K562 (cell line): ENCODE results near the gene NFS1. TPM values are rescaled to one million over a fixed set of nuclear protein-coding genes. Genes with fewer than 3 reads are reported as not detected.

Experiments used
- ARID3B ChIP-seq: fragments of 250-450 bp; sonication (Bioruptor Pico); IDR thresholded peaks from 2 replicates; pipeline ENCODE4 v1.4.0; 2020; ENCODE audit warnings: borderline replicate concordance
- BCOR ChIP-seq: fragments of 450-650 bp; IDR thresholded peaks from 2 replicates; pipeline ENCODE4 v1.6.1; 2016
- CBFA2T3 ChIP-seq: fragments of 450-650 bp; IDR thresholded peaks from 2 replicates; pipeline ENCODE4 v1.6.1; 2017
- CREBBP ChIP-seq: IDR thresholded peaks from one replicate; pipeline ENCODE4 v1.6.1; 2012; ENCODE audit warnings: low read depth, mild to moderate bottlenecking, control low read depth, inconsistent platforms, low read length
- E2F4 ChIP-seq: sonication (generic); formaldehyde crosslinking; IDR thresholded peaks from 2 replicates; pipeline ENCODE4 v1.8.0; 2022; ENCODE audit warnings: mild to moderate bottlenecking, low read depth, missing genetic modification reagents
- HMG20A ChIP-seq: fragments of 450-650 bp; formaldehyde crosslinking; conservative IDR thresholded peaks from 2 replicates; pipeline ENCODE4 v1.4.0; 2020; ENCODE audit warnings: mild to moderate bottlenecking, mixed read lengths
- KAT2B ChIP-seq: IDR thresholded peaks from one replicate; pipeline ENCODE4 v1.6.1; 2012; ENCODE audit warnings: low read depth, mild to moderate bottlenecking, control low read depth, inconsistent platforms, low read length, moderate library complexity
- KDM4B ChIP-seq, 2 experiments: fragments of 450-650 bp in 1 of 2; sonication (generic) in 1 of 2; IDR thresholded peaks; 2 replicates each; pipeline ENCODE4 v1.6.1; 2016 to 2017; ENCODE audit warnings: borderline replicate concordance in 2 of 2, antibody characterized with exemption in 1 of 2, low read depth in 1 of 2, mild to moderate bottlenecking in 1 of 2
- MAFF ChIP-seq: IDR thresholded peaks from 2 replicates; pipeline ENCODE4 v1.6.1; 2012; ENCODE audit warnings: low read length, improper control_type of control experiment
- MCM5 ChIP-seq: fragments of 450-650 bp; IDR thresholded peaks from 2 replicates; pipeline ENCODE4 v1.6.1; 2016; ENCODE audit warnings: low read depth
- NFRKB ChIP-seq: fragments of 450-650 bp; IDR thresholded peaks from 2 replicates; pipeline ENCODE4 v1.6.1; 2016; ENCODE audit warnings: low read depth
- PHB ChIP-seq: fragments of 250-450 bp; sonication (Bioruptor Pico); IDR thresholded peaks from 2 replicates; pipeline ENCODE4 v1.5.0; 2021
- POLR3G ChIP-seq: IDR thresholded peaks from 2 replicates; pipeline ENCODE4 v1.6.1; 2011; ENCODE audit not compliant: insufficient read length, insufficient replicate concordance; ENCODE audit errors: extremely low read depth
- RHOXF2B ChIP-seq: fragments of 250-450 bp; sonication (Bioruptor Pico); conservative IDR thresholded peaks from 2 replicates; pipeline ENCODE4 v1.5.1; 2021
- RNF2 ChIP-seq: sonication (generic); IDR thresholded peaks from 2 replicates; pipeline ENCODE4 v1.6.1; 2016
- SP1 ChIP-seq: sonication (generic); formaldehyde crosslinking; IDR thresholded peaks from 2 replicates; pipeline ENCODE4 v1.8.1; 2022; ENCODE audit warnings: mild to moderate bottlenecking, missing genetic modification reagents
- VEZF1 ChIP-seq: fragments of 200-800 bp; sonication (Bioruptor generic); IDR thresholded peaks from 2 replicates; pipeline ENCODE4 v1.6.1; 2017; ENCODE audit warnings: missing genetic modification characterization, missing compliant biosample characterization
- ZNF140 ChIP-seq: fragments of 250-450 bp; sonication (Bioruptor Pico); IDR thresholded peaks from 2 replicates; pipeline ENCODE4 v1.8.0; 2021; ENCODE audit warnings: moderate library complexity, mild to moderate bottlenecking, inconsistent platforms
- ZNF444 ChIP-seq: fragments of 250-450 bp; sonication (Bioruptor Pico); IDR thresholded peaks from 2 replicates; pipeline ENCODE4 v1.4.0; 2020; ENCODE audit warnings: mild to moderate bottlenecking, moderate library complexity
- ZNF609 ChIP-seq: sonication (generic); formaldehyde crosslinking; IDR thresholded peaks from 2 replicates; pipeline ENCODE4 v1.8.1; 2023; ENCODE audit warnings: missing genetic modification reagents, mild to moderate bottlenecking, borderline replicate concordance
- ZSCAN32 ChIP-seq: fragments of 450-650 bp; formaldehyde crosslinking; IDR thresholded peaks from 2 replicates; pipeline ENCODE4 v1.4.0; 2020; ENCODE audit warnings: mild to moderate bottlenecking, moderate library complexity
- polyA plus RNA-seq, 8 experiments: library from polyadenylated mRNA; depleted of rRNA in 4 of 8; stranded (reverse) in 5 of 8; unstranded in 3 of 8; fragments of >200 nt; fragmentation: Nextera tagmentation in 2 of 8; fragmentation: Illumina TruSeq in 1 of 8; extraction: Ambion mirVana in 2 of 8; extraction: Trizol in 1 of 8; gene quantifications; 2 replicates each; pipeline versions ENCODE4 v1.2.1 to v1.2.3, GENCODE V29; 2011 to 2014; ENCODE audit warnings: inconsistent platforms in 1 of 8, missing spikeins in 1 of 8
- total RNA-seq, 7 experiments: library from RNA; depleted of rRNA in 6 of 7; stranded (reverse); fragments of >200 nt in 6 of 7; fragmentation: Illumina TruSeq in 2 of 7; extraction: Trizol in 2 of 7; gene quantifications; 2 replicates each; pipeline versions ENCODE4 v1.2.1 to v1.2.3, GENCODE V29; 2011 to 2021; ENCODE audit warnings: low replicate concordance in 1 of 7

The NFS1 gene
- total and polyA plus RNA-seq, 9 of the 15 experiments (the other 6 are each of a cell fraction or from before 2014, with no cell fraction given), result 11.5 to 84.8 (median 47.1) TPM

- TF ChIP-seq ZSCAN32 (CRISPR knock-in tag) (no peak), ZNF609 (CRISPR knock-in tag) (no peak), BCOR (no peak), KAT2B (no peak), PHB (CRISPR knock-in tag) (no peak; the same call in 1 of the 2 replicates), VEZF1 (CRISPR knock-in tag) (peak; percentile 91), HMG20A (CRISPR knock-in tag) (no peak), ARID3B (no peak), MAFF (no peak), E2F4 (CRISPR knock-in tag) (peak; percentile 12; the same call in 1 of the 2 replicates), SP1 (CRISPR knock-in tag) (peak; percentile 61), RNF2 (no peak), ZNF140 (CRISPR knock-in tag) (no peak), POLR3G (no peak), RHOXF2B (CRISPR knock-in tag) (no peak), KDM4B (IDR thresholded peaks at IDR 0.05; ENCODE audit: borderline replicate concordance in 2 of 2, low read depth in 1 of 2) (peak in 1 of 2 experiments; percentile 98; a peak in 2 of 4 replicates), MCM5 (no peak), CBFA2T3 (no peak), NFRKB (no peak), ZNF444 (CRISPR knock-in tag) (no peak), CREBBP (no peak)
Observed at GRCh38 chr20:35699127-35699956, at the start of gene NFS1, which contains the start of gene ROMO1 (continued).
